Measurements from ENCODE around the gene PLEKHA3. TPM values are rescaled to one million over a fixed set of nuclear protein-coding genes. Genes with fewer than 3 reads are reported as not detected.
"Not testable (repeated sequence)": the region's sequence is repeated elsewhere in the genome, so short reads cannot be mapped to it uniquely, and the experiment has no call there.

Gene PLEKHA3
- total RNA-seq = 10 to 100 TPM; 27.0 to 31.7 TPM

DNA sequence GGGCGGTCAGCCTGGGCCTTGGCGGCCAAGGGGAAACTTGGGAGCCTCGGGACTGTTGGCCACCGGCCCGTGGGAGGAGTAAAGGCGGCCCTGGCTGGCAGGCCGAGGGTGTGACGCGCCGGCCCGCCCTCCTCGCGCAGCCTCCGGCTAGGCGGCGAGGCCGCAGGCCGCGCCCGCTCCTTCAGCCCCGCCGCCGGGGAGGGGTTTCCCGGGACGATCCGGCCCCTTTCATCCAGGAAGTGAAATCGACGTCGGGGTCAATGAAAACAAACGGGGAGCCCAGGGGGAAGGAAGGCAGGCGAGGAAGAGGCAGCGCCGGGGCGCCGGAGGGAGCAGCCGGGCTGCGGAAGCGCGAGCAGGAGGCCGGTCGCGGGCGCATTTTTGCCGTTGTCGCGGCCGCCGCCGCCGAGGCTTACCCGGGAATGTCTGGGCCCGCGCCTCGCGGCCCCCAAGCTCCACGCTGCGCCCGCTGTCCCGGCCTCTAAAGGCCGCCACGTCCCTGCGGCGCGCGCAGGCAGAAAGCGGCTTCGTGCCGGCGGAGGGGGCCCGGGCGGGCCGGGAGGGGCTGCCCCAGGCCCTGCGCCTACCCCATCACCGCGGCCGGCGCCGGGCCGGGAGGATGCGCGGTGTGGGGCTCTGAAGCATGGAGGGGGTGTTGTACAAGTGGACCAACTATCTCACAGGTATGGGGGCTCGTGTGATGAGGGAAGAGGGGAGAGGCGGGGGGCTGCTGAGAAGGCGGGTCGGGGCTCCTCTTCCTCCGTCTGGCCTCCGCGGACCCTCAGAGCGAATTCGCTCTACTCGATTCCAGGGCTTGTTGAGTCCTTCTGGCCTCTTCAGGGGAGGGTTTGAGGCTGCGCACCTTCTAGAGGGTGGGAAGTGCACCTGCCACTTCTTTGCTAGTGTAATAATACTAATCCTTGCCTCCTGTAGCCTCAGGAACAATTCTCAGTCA, at the start of gene PLEKHA3:
PLEKHA3 (plus strand) TSS at position 231 of the 955 bp plus-strand sequence; CDS start at position 644, 413 bp downstream.
- CTCF ChIA-PET = no interaction called here
- POLR2A ChIA-PET = interaction anchor here (1.0 to 1.4 kb wide), 2 partner anchors 29 to 42 kb away, joined by 3 to 4 read pairs; partner anchors contain the start of genes PJVK and PRKRA

DNA sequence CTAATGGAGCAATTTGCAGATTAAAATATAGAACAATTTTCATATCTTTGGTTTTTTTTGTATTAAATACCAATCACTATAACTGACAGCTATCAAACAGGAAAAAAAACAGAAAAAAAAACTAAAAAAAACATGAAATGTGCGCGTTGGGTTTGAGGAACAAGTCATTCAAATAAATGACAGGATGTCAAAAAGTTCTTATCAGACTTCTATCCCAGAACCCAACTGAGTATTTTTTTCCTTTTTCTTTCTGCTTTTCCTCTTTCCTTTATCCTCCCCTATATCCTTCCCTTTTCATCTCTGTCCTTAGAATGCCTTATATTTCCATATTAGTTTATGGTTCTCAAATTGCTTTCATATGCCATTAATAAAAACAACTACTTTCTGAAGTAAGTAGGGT, 43.6 kb upstream of the PLEKHA3 start:
- POLR2A ChIA-PET = no interaction called here
- CTCF ChIA-PET = no interaction called here

DNA sequence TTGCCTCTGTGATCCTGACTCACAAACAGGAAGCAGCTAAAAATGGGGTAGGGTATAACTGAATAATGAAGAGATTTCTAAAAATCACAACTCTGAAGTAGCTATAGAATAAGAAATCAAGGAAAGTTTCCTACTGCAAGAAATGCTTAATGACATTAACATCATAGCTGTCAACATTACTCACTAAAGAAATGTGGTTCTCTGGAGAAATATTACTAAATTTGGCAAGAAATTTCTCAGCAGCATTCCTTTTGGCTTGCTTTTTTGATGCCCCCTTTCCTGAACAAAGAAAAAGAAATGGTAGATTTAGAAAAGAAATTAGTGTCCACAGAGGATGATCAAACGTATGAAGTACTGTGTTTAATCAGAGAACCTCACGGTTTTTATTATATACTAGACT, 38.8 kb upstream of the PLEKHA3 start:
- CTCF ChIA-PET = interaction anchor here (1.8 kb wide), 1 partner anchor 27 kb away, joined by 6 read pairs; no protein-coding TSS in a partner anchor

DNA sequence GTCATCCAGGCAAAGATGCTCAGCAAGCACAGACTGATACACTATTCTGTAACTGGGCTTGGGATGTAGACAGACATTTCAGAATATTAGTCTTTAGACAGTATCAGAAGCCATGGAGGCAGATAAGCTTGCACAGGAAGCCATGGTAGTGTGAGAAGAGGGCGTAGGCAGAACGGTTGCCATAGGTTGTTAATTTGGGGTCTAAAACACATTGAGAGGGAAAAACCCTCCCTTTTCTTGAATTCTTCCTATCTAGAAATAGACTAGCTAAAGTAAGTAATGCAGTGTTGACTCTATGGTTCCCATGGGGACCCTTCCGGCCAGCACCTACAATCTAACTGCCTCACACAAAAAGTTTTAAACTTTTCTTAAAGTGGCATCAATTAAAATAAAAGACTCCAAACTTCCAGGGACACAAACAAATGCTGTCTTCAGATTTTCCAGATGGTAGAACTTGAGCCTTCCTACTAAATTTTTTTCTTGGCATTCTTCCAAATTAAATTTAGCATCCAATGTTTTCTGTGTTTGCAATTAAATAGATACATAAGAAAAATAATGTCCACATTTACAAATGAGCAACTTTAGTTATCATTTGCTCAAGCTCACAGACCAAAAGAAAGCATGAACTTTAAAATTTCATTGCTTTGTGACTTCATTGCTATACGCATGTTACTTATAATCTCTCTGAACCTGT, 31.1 kb upstream of the PLEKHA3 start:
- ChIA-PET CTCF (interaction anchor here (1.5 to 2.6 kb wide), 2 partner anchors 34 to 35 kb away, joined by 3 to 9 read pairs; no protein-coding TSS in a partner anchor), POLR2A (interaction anchor here (0.9 to 1.1 kb wide), 3 partner anchors 10 to 36 kb away, joined by 3 to 4 read pairs (median 3); no protein-coding TSS in a partner anchor)

More for the DNA sequence above, 38.8 kb upstream of the PLEKHA3 start:
- POLR2A ChIA-PET = no interaction called here

DNA sequence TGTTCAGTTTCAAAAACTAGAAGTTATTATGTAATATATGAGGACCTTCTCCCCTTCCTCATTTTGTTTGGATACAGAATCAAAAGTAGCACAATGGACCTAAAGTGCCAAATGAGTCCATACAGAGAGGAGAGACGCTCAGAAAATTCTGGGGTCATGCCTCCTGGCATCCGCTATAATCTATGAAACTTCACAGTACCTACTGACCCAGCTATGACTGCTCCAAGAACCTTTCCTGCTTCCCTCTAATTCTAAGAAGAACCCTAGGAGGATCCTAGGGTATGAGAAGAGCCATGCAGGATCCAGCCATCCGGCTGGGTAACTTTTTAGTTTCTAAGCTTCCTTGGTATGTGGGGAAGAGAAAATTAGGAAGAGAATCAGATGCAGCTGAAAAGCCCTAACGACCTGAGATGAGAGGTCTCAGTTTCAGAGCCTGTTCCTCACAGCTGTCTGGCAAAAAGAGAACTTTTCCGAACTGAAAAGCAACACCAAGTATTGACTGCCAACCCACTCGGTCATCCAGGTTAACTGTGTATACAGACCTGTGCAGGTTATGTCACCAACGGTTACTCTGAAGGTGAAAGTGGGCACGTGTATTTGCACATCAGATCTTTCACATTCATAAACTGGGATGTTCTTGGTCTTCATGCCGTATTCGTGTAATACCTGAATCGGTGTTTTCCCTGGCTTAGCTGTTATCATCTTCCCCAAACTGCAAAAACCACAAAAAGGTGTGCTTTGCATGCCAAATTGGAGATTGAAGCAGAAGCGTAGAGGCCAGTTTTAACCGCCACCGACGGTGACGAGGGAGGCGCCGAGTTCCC, 30.3 kb upstream of the PLEKHA3 start:
- ChIA-PET CTCF (interaction anchor here (1.3 to 2.6 kb wide), 3 partner anchors 35 to 73 kb away, joined by 3 to 9 read pairs (median 7); no protein-coding TSS in a partner anchor), POLR2A (interaction anchor here (0.9 to 1.3 kb wide), 4 partner anchors 11 to 80 kb away, joined by 3 to 6 read pairs (median 4); no protein-coding TSS in a partner anchor)

DNA sequence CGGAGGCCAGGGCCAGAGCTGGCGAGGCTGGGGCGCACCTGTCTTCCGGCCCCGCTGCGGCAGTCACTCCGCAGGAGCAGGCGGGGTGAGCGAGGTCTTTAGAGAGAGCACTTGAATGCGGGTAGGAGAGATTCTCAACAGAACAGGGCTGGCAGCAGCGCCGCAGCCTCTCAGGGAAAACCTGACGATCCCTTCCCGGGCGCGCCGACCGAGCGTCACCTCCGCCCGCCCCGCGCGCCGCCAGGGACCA, 29.8 kb upstream of the PLEKHA3 start:
- CTCF ChIA-PET = interaction anchor here (1.0 to 2.6 kb wide), 3 partner anchors 36 to 80 kb away, joined by 3 to 9 read pairs (median 7); no protein-coding TSS in a partner anchor
- POLR2A ChIA-PET = interaction anchor here (1.0 to 1.3 kb wide), 5 partner anchors 35 to 1186 kb away, joined by 3 to 7 read pairs (median 5); partner anchors contain the start of gene NFE2L2

DNA sequence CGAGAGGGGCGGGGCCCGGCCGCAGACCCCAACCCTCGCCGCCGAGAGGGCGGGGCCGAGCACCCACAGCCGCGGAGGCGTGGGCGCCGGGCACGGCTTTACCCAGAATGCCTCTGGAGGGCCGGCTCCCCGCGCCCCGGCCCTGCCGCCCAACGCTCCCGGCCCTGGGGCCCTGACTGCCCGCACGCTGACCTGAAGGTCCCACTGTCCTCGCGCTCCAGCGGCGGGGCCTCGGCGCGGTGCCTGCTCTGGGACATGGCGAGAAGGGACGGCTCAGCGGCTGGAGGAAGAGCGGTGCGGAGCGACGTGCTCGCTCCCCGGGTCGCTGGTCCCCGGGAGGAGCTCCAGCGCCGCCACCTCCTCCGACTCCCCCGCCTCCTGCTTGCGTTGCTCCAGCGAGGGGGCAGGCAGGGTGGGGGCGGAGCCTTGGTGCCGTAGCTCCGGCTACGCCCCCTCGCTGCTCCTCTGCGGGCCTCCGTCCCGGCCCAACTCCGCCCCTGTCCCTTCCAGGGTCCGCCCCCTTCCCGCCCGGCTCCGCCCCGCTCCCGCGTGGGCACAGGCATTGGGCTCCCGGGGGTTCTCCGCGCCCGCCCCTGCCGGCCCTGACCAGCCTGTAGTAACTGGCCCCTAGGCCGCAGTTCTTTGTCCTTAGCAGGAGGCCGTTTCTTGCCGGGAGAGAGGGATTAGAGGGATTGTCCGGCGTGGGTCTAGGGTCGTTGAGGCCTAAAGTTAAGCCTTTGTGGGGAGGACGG, 29.3 kb upstream of the PLEKHA3 start, which contains the start of the genes PJVK and PRKRA:
PJVK (plus strand) TSS at position 605 of the 752 bp plus-strand sequence. CDS start 2,032 bp downstream, outside the sequence.
PRKRA (minus strand) TSS at position 402 of the 752 bp plus-strand sequence; CDS start at position 257, 145 bp downstream.
- CTCF ChIA-PET = interaction anchor here (1.0 to 2.6 kb wide), 3 partner anchors 36 to 80 kb away, joined by 3 to 9 read pairs (median 7); no protein-coding TSS in a partner anchor
- POLR2A ChIA-PET = interaction anchor here (0.6 to 1.3 kb wide), 7 partner anchors 12 to 1187 kb away, joined by 3 to 7 read pairs (median 4); partner anchors contain the start of genes NFE2L2 and PLEKHA3

DNA sequence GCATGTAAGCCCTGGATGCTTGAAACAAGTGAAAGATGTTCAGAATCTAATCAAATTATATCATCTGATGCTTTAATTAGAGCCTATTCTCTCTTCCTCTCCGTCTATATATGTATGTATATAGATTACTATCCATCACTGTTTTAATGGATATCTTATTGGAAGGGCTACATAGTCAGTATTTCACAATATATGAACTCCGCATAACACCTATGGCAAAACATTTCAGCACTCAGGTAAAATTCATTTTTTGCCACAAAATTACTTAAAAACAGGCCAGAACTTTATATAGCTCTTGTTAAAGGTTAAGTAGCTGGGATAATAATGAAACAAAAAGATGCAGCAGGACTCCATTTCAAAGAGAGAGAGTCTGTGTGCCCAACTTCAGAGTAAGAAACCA, 27.9 kb upstream of the PLEKHA3 start:
- CTCF ChIA-PET = no interaction called here
- POLR2A ChIA-PET = no interaction called here

DNA sequence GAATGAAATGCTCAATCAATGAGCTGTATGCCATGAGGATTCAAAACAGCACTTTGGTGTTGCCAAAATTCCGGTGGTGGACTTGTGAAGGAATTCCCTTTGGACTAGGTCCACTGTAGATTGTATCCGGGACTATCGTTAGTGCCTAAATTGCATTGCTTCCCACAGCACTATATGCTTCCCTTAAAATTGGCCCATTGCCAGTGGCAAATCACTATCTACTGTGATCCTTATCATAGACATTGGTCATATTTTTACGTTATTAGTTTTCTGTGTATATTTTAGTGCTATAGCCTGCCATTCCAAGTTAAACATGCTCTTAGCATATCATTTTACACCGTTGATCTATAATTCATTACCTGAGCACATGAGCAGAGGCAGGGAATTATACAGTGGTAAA, 27.4 kb upstream of the PLEKHA3 start:
- ChIA-PET POLR2A (no interaction called here), CTCF (no interaction called here)

DNA sequence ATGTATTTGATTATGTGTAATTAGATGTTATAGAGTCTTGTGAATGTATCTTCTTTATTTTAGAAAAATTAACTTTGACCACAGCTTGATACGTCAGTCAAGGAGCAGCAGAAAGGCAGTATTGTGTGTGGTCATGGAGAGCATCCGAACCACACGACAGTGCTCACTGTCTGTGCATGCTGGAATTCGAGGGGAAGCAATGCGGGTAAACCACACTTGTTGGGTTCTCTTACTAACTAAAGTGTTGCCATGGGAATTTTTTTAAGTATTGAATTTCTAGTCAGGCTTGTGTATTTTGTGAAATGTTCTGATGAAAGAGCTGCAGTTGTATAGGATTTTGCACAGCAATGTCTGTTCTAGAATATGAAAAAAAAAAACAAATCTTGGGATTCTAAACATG, 24.3 kb upstream of the PLEKHA3 start:
- ChIA-PET POLR2A (no interaction called here), CTCF (no interaction called here)

DNA sequence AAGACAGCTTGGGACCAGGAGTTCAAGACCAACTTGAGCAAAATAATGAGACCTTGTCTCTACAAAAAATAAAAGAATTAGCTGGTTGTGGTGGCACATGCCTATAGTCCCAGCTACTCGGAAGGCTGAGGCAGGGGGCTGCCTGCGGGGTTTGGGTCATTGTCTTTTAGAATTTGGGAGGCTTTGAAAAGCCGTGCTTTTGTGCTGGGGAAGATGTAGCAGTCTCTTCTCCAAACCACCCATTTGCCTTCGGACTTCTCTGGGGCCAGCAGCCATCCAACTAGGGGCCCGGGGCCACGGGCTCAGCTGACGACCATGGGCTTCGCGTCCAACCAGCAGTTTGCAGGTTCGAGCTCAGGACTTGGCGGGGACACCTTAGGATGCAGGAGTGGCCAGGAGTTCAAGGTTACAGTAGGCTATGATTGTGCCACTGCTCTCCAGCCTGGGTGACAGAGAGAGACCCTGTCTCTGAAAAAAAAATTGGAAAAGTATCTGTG, 22.8 kb upstream of the PLEKHA3 start:
- ChIA-PET CTCF (no interaction called here), POLR2A (no interaction called here)

DNA sequence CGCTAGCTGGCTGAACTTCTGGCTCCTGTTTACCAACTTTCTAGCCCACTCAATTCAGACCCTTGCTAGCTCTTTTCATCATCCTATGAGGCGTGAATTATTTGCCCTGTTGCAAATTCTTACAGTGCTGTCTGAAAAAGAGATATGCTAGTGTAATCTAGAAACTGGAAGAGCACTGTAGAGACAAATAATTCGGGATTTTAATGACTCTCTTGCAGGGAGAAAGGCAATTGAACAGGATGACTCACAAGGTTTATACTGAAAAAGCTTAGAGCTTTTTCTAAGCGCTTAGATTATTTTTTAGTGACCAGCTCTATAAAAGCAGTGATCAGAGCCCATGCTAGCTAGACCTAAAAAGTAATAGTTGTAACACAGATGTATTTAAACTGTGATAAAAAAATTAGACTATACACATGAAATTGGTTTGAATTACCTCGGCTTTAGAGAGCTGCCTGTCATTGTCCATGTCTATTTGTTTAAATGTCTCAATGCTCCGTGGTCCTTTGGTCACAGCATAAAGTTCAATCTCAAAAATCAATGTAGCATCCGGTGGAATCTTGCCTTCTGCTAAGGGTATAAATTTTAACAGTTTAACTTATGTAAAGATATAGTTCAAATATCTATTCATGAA, 10.9 kb upstream of the PLEKHA3 start:
- CTCF ChIA-PET = no interaction called here
- POLR2A ChIA-PET = no interaction called here

DNA sequence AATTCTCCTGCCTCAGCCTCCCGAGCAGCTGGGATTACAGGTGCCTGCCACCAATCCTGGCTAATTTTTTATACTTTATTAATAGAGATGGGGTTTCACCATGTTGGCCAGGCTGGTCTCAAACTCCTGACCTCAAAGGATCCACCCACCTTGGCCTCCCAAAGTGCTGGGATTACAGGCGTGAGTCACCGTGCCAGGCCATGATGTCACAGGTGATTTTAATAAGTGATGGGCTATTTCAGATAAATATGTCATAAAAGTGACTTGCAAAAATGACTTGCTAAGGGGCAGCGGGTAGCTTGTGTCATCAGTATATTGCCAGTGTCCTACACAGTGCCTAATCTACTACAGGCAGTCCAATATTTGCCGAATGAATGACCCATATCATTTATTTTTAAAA, 8.9 kb upstream of the PLEKHA3 start:
- POLR2A ChIA-PET, CTCF ChIA-PET: not testable (repeated sequence)

DNA sequence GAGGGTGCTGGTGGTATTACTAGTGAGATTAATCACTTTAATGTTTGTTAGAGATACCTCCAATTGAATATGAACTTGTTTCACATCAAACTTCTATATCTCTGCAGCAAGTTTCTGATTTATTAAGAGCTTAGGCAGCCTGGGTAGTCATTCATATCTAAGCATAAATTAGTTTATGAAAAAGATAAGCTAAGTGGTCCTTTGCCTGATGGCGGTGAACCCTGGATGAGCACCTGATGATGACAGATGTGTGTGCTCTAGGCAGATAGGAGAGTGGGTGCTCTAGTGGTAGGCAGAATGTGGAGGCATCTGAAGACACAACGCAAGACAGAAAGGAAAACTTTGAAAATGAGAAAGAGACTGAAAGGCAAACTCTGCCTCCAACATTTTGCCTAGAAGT, 6.9 kb upstream of the PLEKHA3 start:
- ChIA-PET POLR2A (no interaction called here), CTCF (no interaction called here)

DNA sequence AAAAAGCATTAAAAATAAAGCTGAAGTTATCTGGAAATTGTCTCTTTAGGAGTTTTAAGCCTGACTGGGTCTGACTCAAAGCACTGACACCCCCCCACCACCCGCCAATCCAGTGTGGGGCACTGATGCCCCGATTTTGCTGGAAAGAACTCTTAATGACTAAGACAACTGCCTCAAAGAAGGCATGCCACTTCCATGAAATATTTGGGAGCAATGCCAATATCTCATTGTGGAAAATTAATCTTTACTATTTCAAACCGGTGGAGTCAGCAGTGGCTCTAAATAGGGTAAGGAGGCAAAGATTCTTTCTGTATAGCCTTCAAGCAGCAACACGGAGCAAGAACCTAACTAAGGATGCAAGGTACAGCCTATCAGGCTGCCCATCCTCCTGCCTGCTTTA, 6.3 kb upstream of the PLEKHA3 start:
- ChIA-PET CTCF (interaction anchor here (1.4 kb wide), 1 partner anchor 48 kb away, joined by 3 read pairs; no protein-coding TSS in a partner anchor), POLR2A (interaction anchor here (0.7 kb wide), 1 partner anchor 33 kb away, joined by 3 read pairs; no protein-coding TSS in a partner anchor)

DNA sequence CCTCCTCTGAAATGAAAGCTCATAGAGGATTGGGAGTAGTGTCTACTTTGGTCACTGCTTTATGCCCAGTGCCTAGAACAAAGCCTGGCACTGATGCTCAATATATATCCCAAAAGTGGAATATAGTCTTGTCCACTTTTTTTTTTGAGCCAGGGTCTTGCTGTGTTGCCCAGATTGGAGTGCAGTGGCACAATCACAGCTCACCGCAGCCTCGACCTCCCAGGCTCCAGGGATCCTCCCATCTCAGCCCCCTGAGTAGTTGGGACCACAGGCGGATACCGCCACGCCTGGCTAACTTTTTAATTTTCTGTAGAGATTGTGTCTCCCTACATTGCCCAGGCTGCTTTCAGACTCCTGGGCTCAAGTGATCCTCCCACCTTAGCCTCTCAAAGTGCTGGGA, 5.7 kb upstream of the PLEKHA3 start:
- ChIA-PET POLR2A (interaction anchor here (0.7 kb wide), 1 partner anchor 34 kb away, joined by 3 read pairs; no protein-coding TSS in a partner anchor), CTCF (interaction anchor here (0.7 to 1.4 kb wide), 2 partner anchors 16 to 48 kb away, joined by 3 read pairs; no protein-coding TSS in a partner anchor)

DNA sequence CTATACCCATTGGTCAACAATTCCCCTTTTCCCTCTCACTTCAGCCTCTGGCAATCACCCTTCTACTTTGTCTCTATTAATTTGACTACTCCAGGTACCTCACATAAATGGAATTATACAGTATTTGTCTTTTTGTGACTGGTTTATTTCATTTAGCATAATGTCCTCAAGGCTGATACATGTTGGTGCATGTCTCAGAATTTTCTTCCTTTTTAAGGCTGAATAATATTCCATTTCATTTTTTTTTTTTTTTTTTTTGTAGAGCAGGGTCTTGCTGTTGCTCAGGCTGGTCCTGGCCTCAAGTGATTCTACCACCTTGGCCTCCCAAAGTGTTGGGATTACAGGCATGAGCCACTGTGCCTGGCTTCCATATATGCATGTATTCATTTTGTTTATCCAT, 3.8 kb upstream of the PLEKHA3 start:
- POLR2A ChIA-PET = no interaction called here
- CTCF ChIA-PET = no interaction called here
